HepG2 (cell line): ENCODE results near the gene JAG1. TPM values are rescaled to one million over a fixed set of nuclear protein-coding genes. Genes with fewer than 3 reads are reported as not detected.
A peak's percentile ranks its signal among the peaks of the same experiment; 100 is the strongest.

Experiments
- AHDC1 ChIP-seq: sonication (generic); formaldehyde crosslinking; IDR thresholded peaks from 2 replicates; pipeline ENCODE4 v1.5.1; 2020; ENCODE audit warnings: mild to moderate bottlenecking, missing genetic modification reagents, borderline replicate concordance
- ATF6 ChIP-seq: sonication (generic); formaldehyde crosslinking; conservative IDR thresholded peaks from 2 replicates; pipeline ENCODE4 v1.4.0; 2020; ENCODE audit warnings: missing genetic modification reagents
- DNMT3B ChIP-seq: conservative IDR thresholded peaks from 2 replicates; pipeline ENCODE4 v1.6.1; 2016; ENCODE audit warnings: missing biosample characterization, control low read depth
- ELF1 ChIP-seq: sonication (generic); formaldehyde crosslinking; IDR thresholded peaks from 2 replicates; pipeline ENCODE4 v1.4.0; 2020; ENCODE audit warnings: missing genetic modification reagents
- GMEB1 ChIP-seq: sonication (generic); formaldehyde crosslinking; IDR thresholded peaks from 2 replicates; pipeline ENCODE4 v1.5.1; 2020; ENCODE audit warnings: missing genetic modification reagents, mild to moderate bottlenecking, borderline replicate concordance
- NR2F1 ChIP-seq, 2 experiments: fragments of 450-650 bp in 1 of 2; formaldehyde crosslinking in 1 of 2; IDR thresholded peaks; 2 replicates each; pipeline versions ENCODE4 v1.5.0 to v1.6.1; 2016 to 2020; ENCODE audit warnings: mild to moderate bottlenecking in 1 of 2, missing compliant biosample characterization in 1 of 2, missing genetic modification reagents in 1 of 2, moderate library complexity in 1 of 2
- REST ChIP-seq, 2 experiments: IDR thresholded peaks; 2 replicates each; pipeline ENCODE4 v1.6.1; 2011 to 2012; ENCODE audit warnings: low read length in 2 of 2, borderline replicate concordance in 1 of 2, low read depth in 1 of 2, mild to moderate bottlenecking in 1 of 2, moderate library complexity in 1 of 2
- SNAPC2 ChIP-seq: sonication (generic); formaldehyde crosslinking; IDR thresholded peaks from 2 replicates; pipeline ENCODE4 v1.8.1; 2022; ENCODE audit warnings: mild to moderate bottlenecking, missing genetic modification reagents
- TGIF2 ChIP-seq: IDR thresholded peaks from 2 replicates; pipeline ENCODE4 v1.6.1; 2016; ENCODE audit warnings: control low read depth, missing compliant biosample characterization
- ZNF235 ChIP-seq: sonication (generic); formaldehyde crosslinking; IDR thresholded peaks from 2 replicates; pipeline ENCODE4 v1.8.1; 2023; ENCODE audit warnings: mild to moderate bottlenecking, missing genetic modification reagents, borderline replicate concordance
- ZNF468 ChIP-seq: sonication (generic); formaldehyde crosslinking; IDR thresholded peaks from 2 replicates; pipeline ENCODE4 v1.8.0; 2022; ENCODE audit warnings: mild to moderate bottlenecking, moderate library complexity, missing genetic modification reagents
- ZNF576 ChIP-seq: sonication (generic); formaldehyde crosslinking; IDR thresholded peaks from 2 replicates; pipeline ENCODE4 v1.4.0; 2020; ENCODE audit warnings: mild to moderate bottlenecking, missing genetic modification reagents
- ZNF75D ChIP-seq: sonication (generic); formaldehyde crosslinking; IDR thresholded peaks from 2 replicates; pipeline ENCODE4 v1.8.1; 2023; ENCODE audit warnings: missing genetic modification reagents, mild to moderate bottlenecking, borderline replicate concordance
- ZNF780A ChIP-seq: sonication (generic); formaldehyde crosslinking; IDR thresholded peaks from 2 replicates; pipeline ENCODE4 v1.8.0; 2022; ENCODE audit warnings: mild to moderate bottlenecking, missing genetic modification reagents, moderate library complexity
- polyA plus RNA-seq, 8 experiments: library from polyadenylated mRNA; depleted of rRNA in 3 of 8; stranded (reverse) in 7 of 8; unstranded in 1 of 8; fragments of >200 nt; fragmentation: Illumina TruSeq in 4 of 8; extraction: Trizol in 4 of 8; gene quantifications; 2 replicates each; pipeline versions ENCODE4 v1.2.1 to v1.2.3, GENCODE V29; 2011 to 2016; ENCODE audit warnings: low read depth in 4 of 8, missing spikeins in 1 of 8, mixed read lengths in 1 of 8; ENCODE audit not compliant: insufficient read depth in 1 of 8
- total RNA-seq, 5 experiments: library from RNA; depleted of rRNA; stranded (reverse); fragments of >200 nt; fragmentation: Illumina TruSeq; extraction: Trizol; gene quantifications; 2 replicates each; pipeline ENCODE4 v1.2.3, GENCODE V29; 2016; ENCODE audit warnings: low read depth in 1 of 5

The JAG1 gene
- total and polyA plus RNA-seq, 2 of the 13 experiments (the other 11 are each of a cell fraction or from before 2014, with no cell fraction given), result 47.1 to 56.3 TPM

GRCh38 chr20:10708351-10709185 lies 34.8 kb upstream of the JAG1 start (continued):
- TF ChIP-seq AHDC1 (CRISPR knock-in tag) (peak; percentile 98), SNAPC2 (CRISPR knock-in tag) (no peak), GMEB1 (CRISPR knock-in tag) (peak; percentile 39; the same call in 1 of the 2 replicates), NR2F1 (CRISPR knock-in tag; IDR thresholded peaks at IDR 0.05) (peak; percentile 88 to 96), ZNF468 (CRISPR knock-in tag) (0 out of 2 replicates have a peak, but pooled peaks have one; percentile 35), ELF1 (CRISPR knock-in tag) (no peak), REST (IDR thresholded peaks at IDR 0.05; ENCODE audit: borderline replicate concordance in 1 of 2, low read depth in 1 of 2, low read length in 2 of 2) (peak in 1 of 2 experiments; percentile 79; a peak in 1 of 4 replicates), TGIF2 (CRISPR knock-in tag) (no peak), ZNF780A (CRISPR knock-in tag) (no peak), ZNF235 (CRISPR knock-in tag) (no peak), ATF6 (no peak), DNMT3B (no peak), ZNF576 (CRISPR knock-in tag) (no peak), ZNF75D (CRISPR knock-in tag) (no peak)
